GM23248 (cell line): Measurements from ENCODE around the gene CTNNA3. TPM values are rescaled to one million over a fixed set of nuclear protein-coding genes. Genes with fewer than 3 reads are reported as not detected.

ENCODE experiments used
- DNase-seq: peaks from one replicate; pipeline ENCODE4 v3.0.0-alpha.2; 2015
- H2AFZ ChIP-seq: fragments of 200-600 bp; sonication (generic); 2 replicates; pipeline ENCODE4 v1.6.1; 2016; ENCODE audit warnings: antibody characterized with exemption
- H3F3A ChIP-seq: fragments of 200-600 bp; sonication (generic); 2 replicates; pipeline ENCODE4 v1.6.1; 2016; ENCODE audit warnings: mild to moderate bottlenecking, antibody characterized with exemption, mixed run types; ENCODE audit not compliant: insufficient read depth
- H3K27ac ChIP-seq: fragments of 200-600 bp; sonication (generic); 2 replicates; pipeline ENCODE4 v1.5.1; 2016; ENCODE audit warnings: mild to moderate bottlenecking
- H3K27me3 ChIP-seq: fragments of 200-600 bp; sonication (generic); replicated peaks from 2 replicates; pipeline ENCODE4 v1.6.1; 2016; ENCODE audit warnings: mild to moderate bottlenecking; ENCODE audit not compliant: insufficient read depth
- H3K36me3 ChIP-seq: fragments of 200-600 bp; sonication (generic); 2 replicates; pipeline ENCODE4 v1.6.1; 2016; ENCODE audit warnings: low read depth, mild to moderate bottlenecking
- H3K4me1 ChIP-seq: fragments of 200-600 bp; sonication (generic); 2 replicates; pipeline ENCODE4 v1.6.1; 2016; ENCODE audit warnings: mild to moderate bottlenecking; ENCODE audit not compliant: insufficient read depth
- H3K4me2 ChIP-seq: fragments of 200-600 bp; sonication (generic); one replicate; pipeline ENCODE4 v1.6.1; 2016; ENCODE audit warnings: mild to moderate bottlenecking; ENCODE audit not compliant: unreplicated experiment
- H3K4me3 ChIP-seq: fragments of 200-600 bp; sonication (generic); 2 replicates; pipeline ENCODE4 v1.5.1; 2016; ENCODE audit warnings: mild to moderate bottlenecking
- H3K79me2 ChIP-seq: fragments of 200-600 bp; sonication (generic); 2 replicates; pipeline ENCODE4 v1.6.1; 2016; ENCODE audit warnings: mild to moderate bottlenecking; ENCODE audit not compliant: insufficient read depth
- H3K9ac ChIP-seq: fragments of 200-600 bp; sonication (generic); 2 replicates; pipeline ENCODE4 v1.6.1; 2016; ENCODE audit warnings: mild to moderate bottlenecking
- H3K9me2 ChIP-seq: fragments of 200-600 bp; sonication (generic); 2 replicates; pipeline ENCODE4 v1.6.1; 2016; ENCODE audit warnings: mixed run types, mild to moderate bottlenecking, moderate library complexity; ENCODE audit not compliant: insufficient read depth
- H3K9me3 ChIP-seq: fragments of 200-600 bp; sonication (generic); one replicate; pipeline ENCODE4 v1.6.1; 2017; ENCODE audit warnings: low read depth
- H4K20me1 ChIP-seq: fragments of 200-600 bp; sonication (generic); 2 replicates; pipeline ENCODE4 v1.6.0; 2016; ENCODE audit not compliant: insufficient read depth
- EZH2 ChIP-seq: fragments of 200-600 bp; sonication (generic); IDR thresholded peaks from 2 replicates; pipeline ENCODE4 v1.6.1; 2018; ENCODE audit warnings: antibody characterized with exemption, mild to moderate bottlenecking; ENCODE audit not compliant: insufficient read depth, poor library complexity, severe bottlenecking
- EZH2phosphoT487 ChIP-seq: fragments of 200-600 bp; sonication (generic); IDR thresholded peaks from 2 replicates; pipeline ENCODE4 v1.6.1; 2018; ENCODE audit warnings: antibody characterized with exemption, moderate library complexity, mild to moderate bottlenecking, low read depth; ENCODE audit not compliant: insufficient read depth
- WGBS, 2 experiments: methylation state at CpG; one replicate each; pipeline ENCODE4 v1.1.6; 2015 to 2017; ENCODE audit warnings: low lambda C conversion rate in 2 of 2, low coverage in 1 of 2; ENCODE audit errors: missing lambda C conversion rate in 2 of 2; 5-methylcytosine and 5-hydroxymethylcytosine counted together
- in situ Hi-C: fragments of 300-500 bp; cut with MboI; formaldehyde crosslinking; loops from 2 replicates; pipeline ENCODE4 v1.15.0; 2020
- polyA plus RNA-seq: library from polyadenylated mRNA; unstranded; fragments of >200 nt; fragmentation: Nextera tagmentation; extraction: Ambion mirVana; gene quantifications from 2 replicates; pipeline ENCODE4 v1.2.1, GENCODE V29; 2016
- total RNA-seq: library from RNA; depleted of rRNA; stranded (reverse); fragments of >200 nt; shearing (Covaris generic); gene quantifications from 2 replicates; pipeline ENCODE4 v1.2.3, GENCODE V29; 2014

The CTNNA3 gene
- total and polyA plus RNA-seq, 2 experiments from 2014 or later: not detected

- DNase-seq: no peak
- H3K79me2 ChIP-seq: no peaks in the 10 kb centered on the region
- no peaks in the 10 kb centered on the region for H3F3A ChIP-seq
- H3K9me2 ChIP-seq: no peaks in the 10 kb centered on the region
- 38 to 44% methylated on average over 1 of the region's 1 CpG for WGBS, 2 experiments
- no peaks in the 10 kb centered on the region for H3K9me3 ChIP-seq
- no peak for TF ChIP-seq EZH2
- TF ChIP-seq EZH2phosphoT487: no peak
- no peaks in the 10 kb centered on the region for H4K20me1 ChIP-seq
- H3K36me3 ChIP-seq: no peaks in the 10 kb centered on the region
- in situ Hi-C loops: no loop called here
- H3K27ac ChIP-seq: no peak overlapping the region
- H2AFZ ChIP-seq: no peak overlapping the region
- H3K9ac ChIP-seq: no peak overlapping the region
- H3K27me3 ChIP-seq: no peaks in the 10 kb centered on the region
- H3K4me1 ChIP-seq: no peaks in the 10 kb centered on the region
- H3K4me3 ChIP-seq: no peak overlapping the region
- no peak overlapping the region for H3K4me2 ChIP-seq
Measured at GRCh38 chr10:66537186-66537585, 1158.8 kb downstream of the CTNNA3 start.

DNA sequence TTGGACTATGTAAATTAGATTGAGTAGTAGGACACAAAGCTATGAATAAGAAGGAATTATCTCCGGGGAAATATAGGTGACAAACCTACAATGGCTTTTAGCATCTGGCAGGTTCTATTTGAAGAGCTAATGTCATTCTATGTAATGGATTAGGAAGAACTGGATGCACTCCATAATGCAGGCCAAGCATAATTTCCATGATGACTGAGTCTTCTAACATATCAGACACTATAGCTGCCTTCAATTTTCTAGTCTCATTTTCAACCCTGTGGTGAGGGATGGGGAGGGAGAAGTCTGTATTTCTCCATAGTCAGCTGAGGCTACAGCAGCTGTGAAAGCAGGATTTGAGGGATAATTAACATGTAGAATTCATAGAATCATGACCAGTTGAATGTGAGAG is 1160.6 kb downstream of the CTNNA3 start:
- no peaks in the 10 kb centered on the region for H3K4me1 ChIP-seq
- H2AFZ ChIP-seq: no peak overlapping the region
- H3F3A ChIP-seq: no peaks in the 10 kb centered on the region
- no peaks in the 10 kb centered on the region for H3K79me2 ChIP-seq
- no peak for DNase-seq
- no peak overlapping the region for H3K4me3 ChIP-seq
- in situ Hi-C loops: no loop called here
- no peaks in the 10 kb centered on the region for H3K27me3 ChIP-seq
- H3K4me2 ChIP-seq: no peak overlapping the region
- H3K9me3 ChIP-seq: no peaks in the 10 kb centered on the region
- H3K9ac ChIP-seq: no peak overlapping the region
- WGBS, 2 experiments: 19 to 26% methylated on average over 1 of the region's 1 CpG
- no peak for TF ChIP-seq EZH2
- no peak for TF ChIP-seq EZH2phosphoT487
- H3K9me2 ChIP-seq: no peaks in the 10 kb centered on the region
- no peaks in the 10 kb centered on the region for H3K36me3 ChIP-seq
- no peaks in the 10 kb centered on the region for H4K20me1 ChIP-seq
- no peak overlapping the region for H3K27ac ChIP-seq

DNA sequence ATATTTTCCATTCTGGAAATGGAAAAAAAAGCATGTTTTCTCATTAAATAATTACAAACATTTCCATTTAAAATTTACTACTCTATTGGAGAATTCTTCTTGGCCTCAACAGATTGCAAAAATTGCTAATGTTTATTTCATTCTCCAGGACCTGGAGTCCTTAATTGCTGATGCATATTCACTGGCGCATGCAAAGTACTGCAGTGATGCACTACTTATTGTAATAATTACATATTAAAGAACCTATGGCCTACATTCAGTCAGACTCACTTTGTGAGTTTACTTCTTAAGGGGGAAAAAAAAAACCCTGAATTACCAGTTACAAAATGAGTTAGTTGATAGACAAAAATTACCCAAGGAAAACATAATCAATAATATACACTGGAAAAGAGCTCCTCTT is 1161.1 kb downstream of the CTNNA3 start:
- no peaks in the 10 kb centered on the region for H3K9me2 ChIP-seq
- H3K4me2 ChIP-seq: no peak overlapping the region
- no peaks in the 10 kb centered on the region for H3K36me3 ChIP-seq
- no peak overlapping the region for H3K27ac ChIP-seq
- no peak overlapping the region for H3K4me3 ChIP-seq
- no peaks in the 10 kb centered on the region for H3K79me2 ChIP-seq
- no peak for DNase-seq
- H2AFZ ChIP-seq: no peak overlapping the region
- no peaks in the 10 kb centered on the region for H3K9me3 ChIP-seq
- no peaks in the 10 kb centered on the region for H3F3A ChIP-seq
- in situ Hi-C loops: no loop called here
- TF ChIP-seq EZH2phosphoT487: no peak
- no peak for TF ChIP-seq EZH2
- H3K27me3 ChIP-seq: no peaks in the 10 kb centered on the region
- 50 to 59% methylated on average over 1 of the region's 1 CpG for WGBS, 2 experiments
- H4K20me1 ChIP-seq: no peaks in the 10 kb centered on the region
- H3K9ac ChIP-seq: no peak overlapping the region
- H3K4me1 ChIP-seq: no peaks in the 10 kb centered on the region

- no peak overlapping the region for H3K4me3 ChIP-seq
- H3K9ac ChIP-seq: no peak overlapping the region
- no peak overlapping the region for H3K27ac ChIP-seq
- 0 to 3% methylated on average over 1 of the region's 1 CpG for WGBS, 2 experiments
- no peak overlapping the region for H2AFZ ChIP-seq
- no peak for DNase-seq
- no peaks in the 10 kb centered on the region for H3K9me3 ChIP-seq
- H3F3A ChIP-seq: no peaks in the 10 kb centered on the region
- no peak for TF ChIP-seq EZH2phosphoT487
- TF ChIP-seq EZH2: no peak
- no peaks in the 10 kb centered on the region for H3K4me1 ChIP-seq
- H3K79me2 ChIP-seq: no peaks in the 10 kb centered on the region
- H3K9me2 ChIP-seq: no peaks in the 10 kb centered on the region
- no peaks in the 10 kb centered on the region for H4K20me1 ChIP-seq
- in situ Hi-C loops: no loop called here
- H3K4me2 ChIP-seq: no peak overlapping the region
- no peaks in the 10 kb centered on the region for H3K27me3 ChIP-seq
- H3K36me3 ChIP-seq: no peaks in the 10 kb centered on the region
Measured at GRCh38 chr10:66521506-66521905, 1174.5 kb downstream of the CTNNA3 start.

GRCh38 chr10:66519616-66520015 is 1176.4 kb downstream of the CTNNA3 start:
- no peak overlapping the region for H2AFZ ChIP-seq
- H3K9ac ChIP-seq: no peak overlapping the region
- no peaks in the 10 kb centered on the region for H3K36me3 ChIP-seq
- H3K27me3 ChIP-seq: no peaks in the 10 kb centered on the region
- no peak overlapping the region for H3K4me2 ChIP-seq
- no peak overlapping the region for H3K27ac ChIP-seq
- H3K4me3 ChIP-seq: no peak overlapping the region
- no peaks in the 10 kb centered on the region for H3K9me3 ChIP-seq
- in situ Hi-C loops: no loop called here
- H3K9me2 ChIP-seq: no peaks in the 10 kb centered on the region
- TF ChIP-seq EZH2phosphoT487 (no peak), EZH2 (no peak)
- no peaks in the 10 kb centered on the region for H3K4me1 ChIP-seq
- H4K20me1 ChIP-seq: no peaks in the 10 kb centered on the region
- WGBS, 2 experiments: 23 to 24% methylated on average over 3 of the region's 3 CpGs
- no peaks in the 10 kb centered on the region for H3F3A ChIP-seq
- no peaks in the 10 kb centered on the region for H3K79me2 ChIP-seq
- no peak for DNase-seq
